WTC11 (cell line): ENCODE measurements around the gene ZNF121. TPM values are rescaled to one million over a fixed set of nuclear protein-coding genes. Genes with fewer than 3 reads are reported as not detected.

ENCODE experiments used
- ATAC-seq: fragments of 200-7000 bp; cut with Tn5 transposase; 2 replicates; pipeline ENCODE4 v1.10.0; 2021; ENCODE audit warnings: mild to moderate bottlenecking, moderate library complexity
- CTCF ChIA-PET: fragments of 300-600 bp; sonication (Branson Sonifier 250); formaldehyde crosslinking; loops from one replicate; lab custom pipeline; 2021; ENCODE audit warnings: antibody characterized with exemption; lab: Charles Lee
- POLR2A ChIA-PET: fragments of 350-600 bp; sonication (Branson Sonifier 250); formaldehyde crosslinking; loops from one replicate; lab custom pipeline; 2021; ENCODE audit warnings: antibody characterized with exemption; lab: Charles Lee
- DNase-seq: peaks from one replicate; pipeline ENCODE4 v3.0.0; 2021; ENCODE audit warnings: low spot score
- H3K27ac Mint-ChIP-seq: 2 replicates; pipeline ENCODE4 v1.8.0; 2021; ENCODE audit warnings: mixed read lengths
- H3K27me3 Mint-ChIP-seq: 2 replicates; pipeline ENCODE4 v1.8.0; 2021; ENCODE audit warnings: low read depth, mild to moderate bottlenecking, moderate library complexity, mixed read lengths
- H3K36me3 Mint-ChIP-seq: 2 replicates; pipeline ENCODE4 v1.8.0; 2021; ENCODE audit warnings: mixed read lengths
- H3K4me1 Mint-ChIP-seq: 2 replicates; pipeline ENCODE4 v1.8.0; 2022; ENCODE audit warnings: mixed read lengths
- H3K4me3 Mint-ChIP-seq: 2 replicates; pipeline ENCODE4 v1.8.0; 2021; ENCODE audit warnings: mild to moderate bottlenecking, moderate library complexity, mixed read lengths
- H3K9me3 Mint-ChIP-seq: 2 replicates; pipeline ENCODE4 v1.8.0; 2021; ENCODE audit warnings: mixed read lengths
- AR ChIP-seq: fragments of 250-450 bp; sonication (Bioruptor Pico); IDR thresholded peaks from 2 replicates; pipeline ENCODE4 v1.9.0; 2021; ENCODE audit warnings: mild to moderate bottlenecking
- ATF3 ChIP-seq: sonication (generic); formaldehyde crosslinking; conservative IDR thresholded peaks from 2 replicates; pipeline ENCODE4 v1.8.1; 2022; ENCODE audit warnings: mild to moderate bottlenecking, missing genetic modification reagents
- FOXP4 ChIP-seq: sonication (generic); formaldehyde crosslinking; IDR thresholded peaks from 2 replicates; pipeline ENCODE4 v1.8.0; 2022; ENCODE audit warnings: mild to moderate bottlenecking, missing genetic modification reagents
- GRHL2 ChIP-seq: fragments of 250-450 bp; sonication (Bioruptor Pico); IDR thresholded peaks from 2 replicates; pipeline ENCODE4 v1.8.0; 2022; ENCODE audit warnings: mild to moderate bottlenecking, moderate library complexity; ENCODE audit not compliant: insufficient replicate concordance, severe bottlenecking
- HMGXB4 ChIP-seq: sonication (generic); formaldehyde crosslinking; IDR thresholded peaks from 2 replicates; pipeline ENCODE4 v1.8.1; 2023; ENCODE audit warnings: mild to moderate bottlenecking, moderate library complexity, missing genetic modification reagents
- IRF2 ChIP-seq: sonication (generic); formaldehyde crosslinking; IDR thresholded peaks from 2 replicates; pipeline ENCODE4 v1.8.0; 2022; ENCODE audit warnings: low read depth, missing genetic modification reagents, borderline replicate concordance
- JAZF1 ChIP-seq: fragments of 250-450 bp; sonication (Bioruptor Pico); IDR thresholded peaks from 2 replicates; pipeline ENCODE4 v1.9.0; 2021; ENCODE audit warnings: moderate library complexity, mild to moderate bottlenecking, inconsistent platforms
- MAX ChIP-seq: sonication (generic); formaldehyde crosslinking; IDR thresholded peaks from 2 replicates; pipeline ENCODE4 v1.8.0; 2022; ENCODE audit warnings: mild to moderate bottlenecking, missing genetic modification reagents
- MXD4 ChIP-seq: fragments of 250-450 bp; sonication (Bioruptor Pico); IDR thresholded peaks from 2 replicates; pipeline ENCODE4 v1.8.0; 2021; ENCODE audit warnings: mild to moderate bottlenecking, moderate library complexity, borderline replicate concordance
- PRDM15 ChIP-seq: sonication (generic); formaldehyde crosslinking; IDR thresholded peaks from 2 replicates; pipeline ENCODE4 v1.8.0; 2022; ENCODE audit warnings: missing genetic modification reagents
- RELA ChIP-seq: sonication (generic); formaldehyde crosslinking; IDR thresholded peaks from 2 replicates; pipeline ENCODE4 v1.8.1; 2022; ENCODE audit warnings: missing genetic modification reagents, mild to moderate bottlenecking, borderline replicate concordance
- RORB ChIP-seq: fragments of 250-450 bp; sonication (Bioruptor Pico); IDR thresholded peaks from 2 replicates; pipeline ENCODE4 v1.9.0; 2021; ENCODE audit warnings: mild to moderate bottlenecking
- TEAD4 ChIP-seq: sonication (generic); formaldehyde crosslinking; IDR thresholded peaks from 2 replicates; pipeline ENCODE4 v1.8.0; 2022; ENCODE audit warnings: mild to moderate bottlenecking, missing genetic modification reagents
- USF1 ChIP-seq: sonication (generic); formaldehyde crosslinking; IDR thresholded peaks from 2 replicates; pipeline ENCODE4 v1.8.0; 2022; ENCODE audit warnings: mild to moderate bottlenecking, missing genetic modification reagents
- ZBTB21 ChIP-seq: sonication (generic); formaldehyde crosslinking; IDR thresholded peaks from 2 replicates; pipeline ENCODE4 v1.8.1; 2023; ENCODE audit warnings: mild to moderate bottlenecking, missing genetic modification reagents, borderline replicate concordance
- ZNF121 ChIP-seq: sonication (generic); formaldehyde crosslinking; IDR thresholded peaks from 2 replicates; pipeline ENCODE4 v1.8.0; 2023; ENCODE audit warnings: missing genetic modification reagents
- ZNF232 ChIP-seq: sonication (generic); formaldehyde crosslinking; IDR thresholded peaks from 2 replicates; pipeline ENCODE4 v1.8.0; 2022; ENCODE audit warnings: mild to moderate bottlenecking, missing genetic modification reagents
- ZNF532 ChIP-seq: fragments of 250-450 bp; sonication (Bioruptor Pico); IDR thresholded peaks from 2 replicates; pipeline ENCODE4 v1.9.0; 2021; ENCODE audit warnings: mild to moderate bottlenecking, borderline replicate concordance
- total RNA-seq: library from RNA; stranded (reverse); gene quantifications from 3 replicates; pipeline ENCODE4 v1.2.3, GENCODE V29; 2021

The ZNF121 gene
- total RNA-seq, 1 experiment from 2014 or later: 203 TPM

GRCh38 chr19:9615844-9616243 lies 31.5 kb upstream of the ZNF121 start:
- Mint-ChIP-seq H3K9me3 (peaks cover 16% of the 10 kb centered on the region), H3K36me3 (peaks cover 77% of the 10 kb centered on the region), H3K27me3 (no peaks in the 10 kb centered on the region), H3K4me3 (no peak overlapping the region)
- CTCF ChIA-PET: no interaction called here
- ATAC-seq: no peak
- no peak for DNase-seq
- POLR2A ChIA-PET: no interaction called here
- no peak for TF ChIP-seq USF1
- TF ChIP-seq, all 79 proteins: peak for 0
- Mint-ChIP-seq H3K4me1 (0 out of 2 replicates have a peak, but pooled peaks cover 2% of the 10 kb centered on the region), H3K27ac (no peak overlapping the region)

GRCh38 chr19:9610484-9611113 lies 26.3 kb upstream of the ZNF121 start:
- CTCF ChIA-PET: no interaction called here
- POLR2A ChIA-PET: no interaction called here
- DNase-seq: no peak

More at GRCh38 chr19:9610484-9611113, 26.3 kb upstream of the ZNF121 start:
- Mint-ChIP-seq H3K36me3 (peaks cover 83% of the 10 kb centered on the region), H3K27me3 (no peaks in the 10 kb centered on the region), H3K4me1 (no peaks in the 10 kb centered on the region), H3K27ac (no peak overlapping the region), H3K9me3 (peaks cover 43% of the 10 kb centered on the region), H3K4me3 (no peak overlapping the region)
- no peak for ATAC-seq
- no peak for TF ChIP-seq ZNF121 (CRISPR knock-in tag)
- TF ChIP-seq RORB (CRISPR knock-in tag): no peak
- TF ChIP-seq HMGXB4 (CRISPR knock-in tag): no peak
- no peak for TF ChIP-seq RELA (CRISPR knock-in tag)
- TF ChIP-seq PRDM15 (CRISPR knock-in tag): no peak
- no peak for TF ChIP-seq ZNF532
- TF ChIP-seq ZNF232 (CRISPR knock-in tag): no peak
- no peak for TF ChIP-seq AR (CRISPR knock-in tag)
- TF ChIP-seq GRHL2: no peak
- TF ChIP-seq JAZF1 (CRISPR knock-in tag): no peak
- TF ChIP-seq MXD4 (CRISPR knock-in tag): no peak
- TF ChIP-seq TEAD4 (CRISPR knock-in tag): no peak
- TF ChIP-seq IRF2: no peak
- TF ChIP-seq ZBTB21 (CRISPR knock-in tag): no peak
- no peak for TF ChIP-seq MAX (CRISPR knock-in tag)
- TF ChIP-seq FOXP4 (CRISPR knock-in tag): no peak
- TF ChIP-seq ATF3: no peak
